Activated CD4-positive, alpha-beta T cell treated with anti-CD3 and anti-CD28 coated beads for 36 hours (primary cell): ENCODE data around the gene PRLH. TPM values are rescaled to one million over a fixed set of nuclear protein-coding genes. Genes with fewer than 3 reads are reported as not detected.

Experiments used
- ATAC-seq: fragments of 200-7000 bp; cut with Tn5 transposase; one replicate; pipeline ENCODE4 v1.10.0; 2021; ENCODE audit warnings: mild to moderate bottlenecking, moderate library complexity
- CTCF ChIA-PET: fragments of 350-600 bp; sonication (Branson Sonifier 250); formaldehyde crosslinking; loops from one replicate; lab custom pipeline; 2021; ENCODE audit warnings: antibody characterized with exemption; lab: Charles Lee
- POLR2A ChIA-PET: fragments of 350-600 bp; sonication (Branson Sonifier 250); formaldehyde crosslinking; loops from one replicate; lab custom pipeline; 2021; ENCODE audit warnings: antibody characterized with exemption, inconsistent platforms; lab: Charles Lee
- DNase-seq: peaks from one replicate; pipeline ENCODE4 v3.0.0-alpha.2; 2020
- H3K27ac Mint-ChIP-seq: one replicate; pipeline ENCODE4 v1.8.0; 2021; ENCODE audit warnings: mixed read lengths
- H3K27me3 Mint-ChIP-seq: one replicate; pipeline ENCODE4 v1.8.0; 2021; ENCODE audit warnings: mixed read lengths
- H3K36me3 Mint-ChIP-seq: one replicate; pipeline ENCODE4 v1.8.0; 2021; ENCODE audit warnings: low read depth, mixed read lengths
- H3K4me1 Mint-ChIP-seq: one replicate; pipeline ENCODE4 v1.8.0; 2021; ENCODE audit warnings: mixed read lengths
- H3K4me3 Mint-ChIP-seq: one replicate; pipeline ENCODE4 v1.8.0; 2021; ENCODE audit warnings: mild to moderate bottlenecking, moderate library complexity, mixed read lengths
- H3K9me3 Mint-ChIP-seq: one replicate; pipeline ENCODE4 v1.8.0; 2021; ENCODE audit warnings: low read depth, mixed read lengths
- intact Hi-C, 2 experiments: fragments of 100-400 bp; cut with DNase I in 1 of 2; cut with micrococcal nuclease in 1 of 2; formaldehyde crosslinking; loops; one replicate each; pipeline versions ENCODE4 v1.14.2 to v1.15.1; 2022 to 2024; cut with DNase I, micrococcal nuclease
- total RNA-seq, 2 experiments: library from RNA; stranded (reverse); gene quantifications; one replicate each; pipeline ENCODE4 v1.2.3, GENCODE V29; 2021

The PRLH gene
- total RNA-seq, 2 experiments from 2014 or later: not detected

- no peak for ATAC-seq
- ChIA-PET POLR2A (no interaction called here), CTCF (interaction anchor here (0.6 to 2.6 kb wide), 3 partner anchors 14 to 32 kb away, joined by 3 to 9 read pairs (median 4); no protein-coding TSS in a partner anchor)
- H3K27me3 Mint-ChIP-seq: no peaks in the 10 kb centered on the region
- H3K36me3 Mint-ChIP-seq: no peaks in the 10 kb centered on the region
- no peak overlapping the region for H3K27ac Mint-ChIP-seq
- no peaks in the 10 kb centered on the region for H3K4me1 Mint-ChIP-seq
- no peak for DNase-seq
- H3K4me3 Mint-ChIP-seq: no peak overlapping the region
- intact Hi-C loops: no loop called here
- H3K9me3 Mint-ChIP-seq: no peaks in the 10 kb centered on the region
These were observed 26.1 kb upstream of the PRLH start for GRCh38 chr2:237540223-237540775.

- POLR2A ChIA-PET: no interaction called here
- no peaks in the 10 kb centered on the region for H3K36me3 Mint-ChIP-seq
- CTCF ChIA-PET: interaction anchor here (2.6 kb wide), 1 partner anchor 31 kb away, joined by 9 read pairs; no protein-coding TSS in a partner anchor
- H3K9me3 Mint-ChIP-seq: no peaks in the 10 kb centered on the region
- intact Hi-C loops: no loop called here
- no peaks in the 10 kb centered on the region for H3K27me3 Mint-ChIP-seq
- no peak for ATAC-seq
- DNase-seq: no peak
- no peaks in the 10 kb centered on the region for H3K4me1 Mint-ChIP-seq
- H3K4me3 Mint-ChIP-seq: no peak overlapping the region
- no peak overlapping the region for H3K27ac Mint-ChIP-seq
These were observed 25.6 kb upstream of the PRLH start for GRCh38 chr2:237540823-237541222.

GRCh38 chr2:237541243-237541642 is 25.1 kb upstream of the PRLH start:
- DNase-seq: no peak
- H3K27me3 Mint-ChIP-seq: no peaks in the 10 kb centered on the region
- no peak overlapping the region for H3K4me3 Mint-ChIP-seq
- no peak for ATAC-seq
- ChIA-PET CTCF (interaction anchor here (2.6 kb wide), 1 partner anchor 31 kb away, joined by 9 read pairs; no protein-coding TSS in a partner anchor), POLR2A (no interaction called here)
- H3K27ac Mint-ChIP-seq: no peak overlapping the region
- H3K36me3 Mint-ChIP-seq: no peaks in the 10 kb centered on the region
- H3K9me3 Mint-ChIP-seq: no peaks in the 10 kb centered on the region
- intact Hi-C loops: no loop called here
- no peaks in the 10 kb centered on the region for H3K4me1 Mint-ChIP-seq

GRCh38 chr2:237542001-237542704 is 24.2 kb upstream of the PRLH start:
- H3K27me3 Mint-ChIP-seq: no peaks in the 10 kb centered on the region
- ChIA-PET CTCF (interaction anchor here (0.9 to 2.6 kb wide), 2 partner anchors 13 to 30 kb away, joined by 4 to 9 read pairs; no protein-coding TSS in a partner anchor), POLR2A (no interaction called here)
- H3K4me3 Mint-ChIP-seq: no peak overlapping the region
- H3K9me3 Mint-ChIP-seq: no peaks in the 10 kb centered on the region
- H3K36me3 Mint-ChIP-seq: no peaks in the 10 kb centered on the region
- no peaks in the 10 kb centered on the region for H3K4me1 Mint-ChIP-seq
- no peak for ATAC-seq
- DNase-seq: no peak
- no peak overlapping the region for H3K27ac Mint-ChIP-seq
- intact Hi-C loops: no loop called here

- intact Hi-C loops: no loop called here
- no peak overlapping the region for H3K27ac Mint-ChIP-seq
- DNase-seq: no peak
- no peak overlapping the region for H3K4me3 Mint-ChIP-seq
- POLR2A ChIA-PET: no interaction called here
- no peaks in the 10 kb centered on the region for H3K9me3 Mint-ChIP-seq
- no peak for ATAC-seq
- no peaks in the 10 kb centered on the region for H3K27me3 Mint-ChIP-seq
- CTCF ChIA-PET: interaction anchor here (0.6 to 1.9 kb wide), 2 partner anchors 12 to 33 kb away, joined by 3 to 6 read pairs; no protein-coding TSS in a partner anchor
- H3K4me1 Mint-ChIP-seq: no peaks in the 10 kb centered on the region
- H3K36me3 Mint-ChIP-seq: no peaks in the 10 kb centered on the region
These were observed 20.1 kb upstream of the PRLH start for GRCh38 chr2:237546040-237546875.

- H3K4me1 Mint-ChIP-seq: no peaks in the 10 kb centered on the region
- DNase-seq: no peak
- H3K27ac Mint-ChIP-seq: no peak overlapping the region
- no peaks in the 10 kb centered on the region for H3K27me3 Mint-ChIP-seq
- ChIA-PET CTCF (no interaction called here), POLR2A (no interaction called here)
- H3K9me3 Mint-ChIP-seq: no peaks in the 10 kb centered on the region
- intact Hi-C loops: no loop called here
- ATAC-seq: no peak
- no peak overlapping the region for H3K4me3 Mint-ChIP-seq
- H3K36me3 Mint-ChIP-seq: no peaks in the 10 kb centered on the region
These were observed 19.4 kb upstream of the PRLH start for GRCh38 chr2:237546876-237547395.

- ATAC-seq: no peak
- no peak for DNase-seq
- no peak overlapping the region for H3K4me3 Mint-ChIP-seq
- no peaks in the 10 kb centered on the region for H3K9me3 Mint-ChIP-seq
- no peaks in the 10 kb centered on the region for H3K27me3 Mint-ChIP-seq
- ChIA-PET POLR2A (no interaction called here), CTCF (interaction anchor here (0.6 to 1.4 kb wide), 3 partner anchors 24 to 781 kb away, joined by 3 to 6 read pairs (median 3); no protein-coding TSS in a partner anchor)
- no peaks in the 10 kb centered on the region for H3K4me1 Mint-ChIP-seq
- intact Hi-C loops: no loop called here
- H3K36me3 Mint-ChIP-seq: no peaks in the 10 kb centered on the region
- H3K27ac Mint-ChIP-seq: no peak overlapping the region
These were observed 18.4 kb upstream of the PRLH start for GRCh38 chr2:237547841-237548416.

GRCh38 chr2:237549216-237549615 is 17.2 kb upstream of the PRLH start:
- no peak for DNase-seq
- no peak for ATAC-seq
- Mint-ChIP-seq H3K9me3 (no peaks in the 10 kb centered on the region), H3K27ac (no peak overlapping the region), H3K4me1 (no peaks in the 10 kb centered on the region), H3K27me3 (peaks cover 2% of the 10 kb centered on the region), H3K36me3 (no peaks in the 10 kb centered on the region), H3K4me3 (no peak overlapping the region)
- intact Hi-C loops: no loop called here
- ChIA-PET CTCF (interaction anchor here (0.7 to 2.0 kb wide), 3 partner anchors 10 to 36 kb away, joined by 3 to 7 read pairs (median 6); no protein-coding TSS in a partner anchor), POLR2A (no interaction called here)

- CTCF ChIA-PET: interaction anchor here (0.7 to 2.0 kb wide), 3 partner anchors 22 to 40 kb away, joined by 3 to 7 read pairs (median 6); no protein-coding TSS in a partner anchor
- Mint-ChIP-seq H3K4me1 (no peaks in the 10 kb centered on the region), H3K9me3 (no peaks in the 10 kb centered on the region), H3K27ac (no peak overlapping the region), H3K36me3 (no peaks in the 10 kb centered on the region), H3K4me3 (no peak overlapping the region), H3K27me3 (peaks cover 2% of the 10 kb centered on the region)
- no peak for ATAC-seq
- DNase-seq: no peak
- intact Hi-C loops: no loop called here
- POLR2A ChIA-PET: no interaction called here
These were observed 16.5 kb upstream of the PRLH start for GRCh38 chr2:237549643-237550415.

- DNase-seq: no peak
- POLR2A ChIA-PET: no interaction called here
- H3K27me3 Mint-ChIP-seq: peaks cover 4% of the 10 kb centered on the region
These were observed 15.3 kb upstream of the PRLH start for GRCh38 chr2:237551071-237551574.

More at GRCh38 chr2:237551071-237551574, 15.3 kb upstream of the PRLH start:
- ATAC-seq: no peak
- H3K9me3 Mint-ChIP-seq: peaks cover 4% of the 10 kb centered on the region
- no peak overlapping the region for H3K27ac Mint-ChIP-seq
- H3K4me3 Mint-ChIP-seq: no peak overlapping the region
- H3K36me3 Mint-ChIP-seq: peaks cover 4% of the 10 kb centered on the region
- intact Hi-C loops: no loop called here
- CTCF ChIA-PET: no interaction called here
- no peaks in the 10 kb centered on the region for H3K4me1 Mint-ChIP-seq
